ENCODE results near the gene KAT6B. TPM values are rescaled to one million over a fixed set of nuclear protein-coding genes. Genes with fewer than 3 reads are reported as not detected.

Gene KAT6B
- total RNA-seq, 4 donors from 2014 or later = 34.2 to 84.2 (median 47.3) TPM

DNA sequence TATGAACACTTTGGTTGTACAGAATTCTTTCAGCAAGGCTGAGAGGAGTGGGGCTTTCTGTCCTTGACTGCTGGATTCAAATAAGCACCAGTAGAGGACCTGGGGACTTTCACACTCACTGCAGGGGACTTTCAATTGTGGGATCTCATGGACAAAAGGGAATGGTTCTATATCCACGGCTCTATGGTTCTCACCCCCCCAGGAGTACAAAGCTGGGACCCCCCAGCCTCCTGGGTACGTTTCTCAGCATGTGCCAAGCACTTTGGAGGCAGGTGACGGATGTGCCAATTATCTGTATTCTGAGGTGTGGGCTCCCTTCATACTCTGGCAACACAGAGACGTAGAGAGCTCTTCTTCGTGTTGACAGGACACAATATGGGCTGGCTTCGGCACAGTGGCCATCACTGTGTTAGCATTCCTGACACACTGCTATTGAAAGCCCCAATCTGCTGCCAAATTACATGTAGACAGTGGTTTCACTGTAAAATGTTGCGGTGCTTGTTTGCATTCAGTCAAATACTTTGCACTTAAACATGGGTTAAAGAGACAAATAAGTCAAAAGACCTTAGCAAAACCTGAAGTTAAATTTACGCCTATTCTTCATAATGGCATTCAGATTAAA is 192.4 kb downstream of the KAT6B start:
- no peaks in the 10 kb centered on the region for H3K4me1 ChIP-seq
- H3K36me3 ChIP-seq = peaks cover 33% of the 10 kb centered on the region
- H3K4me3 ChIP-seq = no peak overlapping the region
- H3K27ac ChIP-seq = no peak overlapping the region
- WGBS = 75% methylated on average over 8 of the region's 8 CpGs
- H3K27me3 ChIP-seq = no peaks in the 10 kb centered on the region
- no peak for DNase-seq (ENCODE audit: low spot score in 2 of 2)
- H3K9me3 ChIP-seq = no peaks in the 10 kb centered on the region
- TF ChIP-seq POLR2A (IDR thresholded peaks at IDR 0.05) = no peak
- no peak for TF ChIP-seq EP300 (IDR thresholded peaks at IDR 0.05)
- TF ChIP-seq, protein P1, sequence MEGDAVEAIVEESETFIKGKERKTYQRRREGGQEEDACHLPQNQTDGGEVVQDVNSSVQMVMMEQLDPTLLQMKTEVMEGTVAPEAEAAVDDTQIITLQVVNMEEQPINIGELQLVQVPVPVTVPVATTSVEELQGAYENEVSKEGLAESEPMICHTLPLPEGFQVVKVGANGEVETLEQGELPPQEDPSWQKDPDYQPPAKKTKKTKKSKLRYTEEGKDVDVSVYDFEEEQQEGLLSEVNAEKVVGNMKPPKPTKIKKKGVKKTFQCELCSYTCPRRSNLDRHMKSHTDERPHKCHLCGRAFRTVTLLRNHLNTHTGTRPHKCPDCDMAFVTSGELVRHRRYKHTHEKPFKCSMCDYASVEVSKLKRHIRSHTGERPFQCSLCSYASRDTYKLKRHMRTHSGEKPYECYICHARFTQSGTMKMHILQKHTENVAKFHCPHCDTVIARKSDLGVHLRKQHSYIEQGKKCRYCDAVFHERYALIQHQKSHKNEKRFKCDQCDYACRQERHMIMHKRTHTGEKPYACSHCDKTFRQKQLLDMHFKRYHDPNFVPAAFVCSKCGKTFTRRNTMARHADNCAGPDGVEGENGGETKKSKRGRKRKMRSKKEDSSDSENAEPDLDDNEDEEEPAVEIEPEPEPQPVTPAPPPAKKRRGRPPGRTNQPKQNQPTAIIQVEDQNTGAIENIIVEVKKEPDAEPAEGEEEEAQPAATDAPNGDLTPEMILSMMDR (IDR thresholded peaks at IDR 0.05) = no peak
- TF ChIP-seq POLR2AphosphoS5 (IDR thresholded peaks at IDR 0.05) = no peak

DNA sequence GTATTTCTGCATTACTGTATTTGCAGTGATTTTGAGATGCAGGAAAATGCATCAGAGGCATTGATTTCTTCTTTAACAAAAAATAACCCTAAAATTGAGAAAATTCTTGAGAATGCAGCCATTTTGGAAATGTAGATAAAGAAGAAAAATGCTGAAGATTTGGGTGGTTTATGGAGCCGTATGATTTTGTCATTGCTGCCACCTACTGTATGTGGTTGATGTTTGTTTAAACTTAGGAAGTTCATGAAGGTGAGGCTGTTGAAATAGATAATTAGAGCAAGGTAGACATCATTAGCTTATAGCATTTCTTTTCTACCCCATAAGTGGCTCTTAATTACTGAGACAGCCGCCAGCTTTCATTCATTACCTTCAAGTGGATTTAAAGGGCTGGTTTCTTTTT is 193.0 kb downstream of the KAT6B start:
- 56% methylated on average over 2 of the region's 2 CpGs for WGBS
- Histone ChIP-seq H3K27ac (no peak overlapping the region), H3K36me3 (peaks cover 33% of the 10 kb centered on the region), H3K4me1 (no peaks in the 10 kb centered on the region), H3K4me3 (no peak overlapping the region), H3K9me3 (no peaks in the 10 kb centered on the region), H3K27me3 (no peaks in the 10 kb centered on the region)
- TF ChIP-seq POLR2AphosphoS5 (IDR thresholded peaks at IDR 0.05) (no peak), POLR2A (IDR thresholded peaks at IDR 0.05) (no peak), EP300 (IDR thresholded peaks at IDR 0.05) (no peak)
- TF ChIP-seq, protein P1 (IDR thresholded peaks at IDR 0.05) = no peak
- DNase-seq (ENCODE audit: low spot score in 2 of 2) = no peak

DNA sequence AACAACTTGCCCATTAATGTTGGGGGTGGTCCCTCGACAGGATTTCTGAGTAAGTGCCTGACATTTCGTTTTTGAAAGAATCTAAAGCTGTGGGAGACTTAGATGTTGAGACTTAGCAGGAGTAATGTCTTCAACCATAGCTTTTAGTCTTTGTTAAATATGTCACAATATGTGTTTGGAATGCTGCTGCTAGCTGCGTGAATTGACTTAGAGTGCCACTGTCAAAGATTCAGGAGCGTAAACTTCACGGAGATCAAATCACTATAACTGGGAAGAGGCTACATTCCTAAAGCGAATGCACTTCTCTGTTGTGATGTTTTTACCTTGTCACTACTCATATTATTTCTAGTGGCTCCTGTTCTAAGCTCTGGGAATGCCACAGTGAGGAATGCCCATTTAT is 193.8 kb downstream of the KAT6B start:
- Histone ChIP-seq H3K27ac (no peak overlapping the region), H3K9me3 (no peaks in the 10 kb centered on the region), H3K4me1 (no peaks in the 10 kb centered on the region), H3K27me3 (no peaks in the 10 kb centered on the region), H3K4me3 (no peak overlapping the region), H3K36me3 (peaks cover 40% of the 10 kb centered on the region)
- WGBS = 79% methylated on average over 6 of the region's 6 CpGs
- DNase-seq (ENCODE audit: low spot score in 2 of 2) = no peak
- TF ChIP-seq, protein P1 (IDR thresholded peaks at IDR 0.05) = no peak
- no peak for TF ChIP-seq POLR2A (IDR thresholded peaks at IDR 0.05)
- TF ChIP-seq EP300 (IDR thresholded peaks at IDR 0.05) = no peak
- no peak for TF ChIP-seq POLR2AphosphoS5 (IDR thresholded peaks at IDR 0.05)

DNA sequence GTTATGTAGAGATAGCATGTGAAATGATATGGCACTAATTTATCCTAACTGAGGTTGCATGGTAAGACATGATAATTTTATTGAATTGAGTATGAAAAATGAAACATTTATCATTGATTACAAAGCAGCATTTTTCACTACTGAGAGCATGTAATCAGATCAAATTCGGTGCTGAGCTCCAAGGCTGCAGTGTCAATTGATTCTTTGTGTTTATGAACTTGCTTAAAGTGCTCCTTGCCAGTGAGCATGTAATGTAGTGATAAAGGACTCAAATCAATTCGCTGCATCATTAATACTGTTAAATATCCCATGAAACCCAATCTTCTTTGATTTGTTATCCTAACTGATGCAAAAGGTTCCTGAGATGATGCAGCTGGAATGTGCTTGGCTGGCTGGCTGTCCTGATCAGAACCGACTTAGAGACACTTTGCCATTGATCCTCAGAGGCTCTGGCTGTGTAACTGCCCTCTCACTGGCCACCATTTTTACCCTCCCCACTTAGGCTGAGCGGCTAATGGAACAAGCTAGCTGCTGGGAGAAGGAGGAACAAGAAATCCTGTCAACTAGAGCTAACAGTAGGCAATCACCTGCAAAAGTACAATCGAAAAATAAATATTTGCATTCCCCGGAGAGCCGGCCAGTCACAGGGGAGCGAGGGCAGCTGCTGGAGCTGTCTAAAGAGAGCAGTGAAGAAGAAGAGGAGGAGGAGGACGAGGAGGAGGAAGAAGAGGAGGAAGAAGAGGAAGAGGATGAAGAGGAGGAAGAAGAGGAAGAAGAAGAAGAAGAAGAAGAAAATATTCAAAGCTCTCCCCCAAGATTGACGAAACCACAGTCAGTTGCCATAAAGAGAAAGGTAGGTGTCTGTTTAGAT is 195.2 kb downstream of the KAT6B start:
- Histone ChIP-seq H3K27me3 (no peaks in the 10 kb centered on the region), H3K27ac (no peak overlapping the region), H3K36me3 (peaks cover 53% of the 10 kb centered on the region), H3K9me3 (no peaks in the 10 kb centered on the region), H3K4me3 (no peak overlapping the region), H3K4me1 (no peaks in the 10 kb centered on the region)
- no peak for DNase-seq (ENCODE audit: low spot score in 2 of 2)
- TF ChIP-seq POLR2AphosphoS5 (IDR thresholded peaks at IDR 0.05) (no peak), EP300 (IDR thresholded peaks at IDR 0.05) (no peak), POLR2A (IDR thresholded peaks at IDR 0.05) (no peak)
- TF ChIP-seq, protein P1 (IDR thresholded peaks at IDR 0.05) = no peak
- WGBS = 86% methylated on average over 10 of the region's 10 CpGs

DNA sequence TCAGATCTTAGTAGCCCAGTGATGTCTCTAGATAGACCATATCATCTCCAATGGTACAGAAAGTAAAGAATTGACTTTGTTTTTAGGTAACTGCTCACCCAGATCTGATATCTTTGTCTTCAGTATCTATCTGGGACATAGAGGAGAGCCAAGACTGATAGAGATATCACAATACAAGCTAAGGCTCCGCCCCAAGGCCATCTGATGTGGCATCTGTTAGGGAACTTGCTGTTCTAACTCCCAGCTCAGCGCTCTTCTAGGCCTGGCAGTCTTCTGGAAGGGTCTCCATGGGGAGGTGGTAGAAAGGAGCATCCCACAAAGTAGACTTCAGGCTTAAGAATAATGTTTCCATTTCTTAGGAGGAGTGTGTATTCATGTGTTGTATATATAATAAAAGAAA is 196.7 kb downstream of the KAT6B start:
- DNase-seq (ENCODE audit: low spot score in 2 of 2) = no peak
- TF ChIP-seq POLR2A (IDR thresholded peaks at IDR 0.05) (no peak), EP300 (IDR thresholded peaks at IDR 0.05) (no peak), POLR2AphosphoS5 (IDR thresholded peaks at IDR 0.05) (no peak)
- TF ChIP-seq, protein P1 (IDR thresholded peaks at IDR 0.05) = no peak
- Histone ChIP-seq H3K27me3 (no peaks in the 10 kb centered on the region), H3K4me3 (no peak overlapping the region), H3K27ac (no peak overlapping the region), H3K9me3 (no peaks in the 10 kb centered on the region), H3K36me3 (peaks cover 57% of the 10 kb centered on the region), H3K4me1 (no peaks in the 10 kb centered on the region)
- 78% methylated on average over 2 of the region's 2 CpGs for WGBS
